Panc1 (cell line): ENCODE measurements around the gene MXD3. TPM values are rescaled to one million over a fixed set of nuclear protein-coding genes. Genes with fewer than 3 reads are reported as not detected.
A peak's percentile ranks its signal among the peaks of the same experiment; 100 is the strongest.

ENCODE experiments used
- ATAC-seq: fragments of 200-7000 bp; cut with Tn5 transposase; 2 replicates; pipeline ENCODE4 v1.9.1; 2020; ENCODE audit warnings: mild to moderate bottlenecking, moderate library complexity
- BruUV-seq: library from RNA; stranded (reverse); fragments of 400-500 nt; replicated peaks from 2 replicates; lab custom pipeline; 2021; lab: Mats Ljungman, UMichigan
- CTCF ChIA-PET: fragments of 300-600 bp; sonication (Branson Sonifier 250); formaldehyde crosslinking; loops from one replicate; lab custom pipeline; 2022; ENCODE audit warnings: antibody characterized with exemption; lab: Charles Lee
- POLR2A ChIA-PET: fragments of 300-600 bp; sonication (Branson Sonifier 250); formaldehyde crosslinking; loops from one replicate; lab custom pipeline; 2022; ENCODE audit warnings: antibody characterized with exemption; lab: Charles Lee
- DNase-seq: peaks from one replicate; pipeline ENCODE4 v3.0.0-alpha.2; 2010; ENCODE audit warnings: low read depth, low spot score
- H3K27ac ChIP-seq: 2 replicates; pipeline ENCODE4 v1.5.1; 2011; ENCODE audit warnings: mild to moderate bottlenecking, low read length, inconsistent platforms
- H3K27me3 ChIP-seq: fragments of 200-500 bp; sonication (Bioruptor generic); 2 replicates; pipeline ENCODE4 v1.6.0; 2014; ENCODE audit warnings: low read length, inconsistent platforms; ENCODE audit not compliant: control insufficient read depth, insufficient read depth
- H3K36me3 ChIP-seq: fragments of 200-500 bp; sonication (Bioruptor generic); 2 replicates; pipeline ENCODE4 v1.5.1; 2014; ENCODE audit warnings: inconsistent platforms, mild to moderate bottlenecking, low read length, moderate library complexity; ENCODE audit not compliant: control insufficient read depth, insufficient read depth
- H3K4me1 ChIP-seq: 2 replicates; pipeline ENCODE4 v1.5.1; 2011; ENCODE audit warnings: inconsistent platforms, mild to moderate bottlenecking, low read length, moderate library complexity; ENCODE audit not compliant: control insufficient read depth, insufficient read depth
- H3K4me3 ChIP-seq, 2 experiments: 2 replicates each; pipeline ENCODE4 v1.5.1; 2011 to 2012; ENCODE audit warnings: low read depth in 2 of 2, low read length in 2 of 2, mild to moderate bottlenecking in 2 of 2, inconsistent platforms in 1 of 2, moderate library complexity in 1 of 2
- H3K9me3 ChIP-seq: fragments of 200-500 bp; sonication (Bioruptor generic); 2 replicates; pipeline ENCODE4 v1.5.1; 2014; ENCODE audit warnings: low read depth, mild to moderate bottlenecking, inconsistent platforms, low read length, moderate library complexity; ENCODE audit not compliant: control insufficient read depth, insufficient read depth
- POLR2AphosphoS5 ChIP-seq: IDR thresholded peaks from 2 replicates; pipeline ENCODE4 v1.6.1; 2012; ENCODE audit warnings: mild to moderate bottlenecking, low read depth, low read length, moderate library complexity
- SIN3A ChIP-seq: IDR thresholded peaks from 2 replicates; pipeline ENCODE4 v1.6.1; 2012; ENCODE audit warnings: low read depth, mild to moderate bottlenecking, low read length, moderate library complexity, borderline replicate concordance; ENCODE audit not compliant: insufficient read depth
- TCF7L2 ChIP-seq: IDR thresholded peaks from 2 replicates; pipeline ENCODE4 v1.6.1; 2011; ENCODE audit warnings: mild to moderate bottlenecking, low read depth, low read length, inconsistent platforms
- in situ Hi-C: cut with HindIII; loops from 2 replicates; pipeline ENCODE4 v1.10.0; 2016; ENCODE audit warnings: low sequenced_read_pairs, low pct_unique_long_range_greater_than_20kb
- intact Hi-C: fragments of 100-400 bp; cut with micrococcal nuclease; formaldehyde crosslinking; loops from one replicate; pipeline ENCODE4 v1.10.0; 2022; ENCODE audit not compliant: unreplicated experiment
- total RNA-seq: library from RNA; stranded (reverse); gene quantifications from one replicate; pipeline ENCODE4 v1.2.1, GENCODE V29; 2021; ENCODE audit not compliant: unreplicated experiment
- TF ChIP-seq, protein P1 (sequence below): fragments of 450-650 bp; IDR thresholded peaks from 2 replicates; pipeline ENCODE4 v1.5.1; 2017; ENCODE audit warnings: mild to moderate bottlenecking
- TF ChIP-seq, protein P2 (sequence below), 2 experiments: IDR thresholded peaks; 2 replicates each; pipeline ENCODE4 v1.6.1; 2011 to 2012; ENCODE audit warnings: low read depth in 2 of 2, control low read depth in 1 of 2, low read length in 1 of 2, mild to moderate bottlenecking in 1 of 2, moderate library complexity in 1 of 2; ENCODE audit not compliant: insufficient read depth in 1 of 2

Gene MXD3
- total RNA-seq, 1 experiment from 2014 or later = 12.0 TPM

GRCh38 chr5:177357459-177358351, 46.0 kb upstream of the MXD3 start, which contains the start of gene RGS14:
Gene RGS14 (plus strand): TSS chr5:177357924. CDS start chr5:177358025, 101 bp downstream.
- DNase-seq (no peak), ATAC-seq (peak; percentile 69)
- intact Hi-C loops (no loop called here), in situ Hi-C loops (no loop called here)
- no TSS peak for BruUV-seq
- H3K4me3 ChIP-seq = peak within 1 kb of the TSS in 1 of 2 experiments; percentile 36; a peak in 2 of 4 replicates
- ChIA-PET CTCF (no interaction called here), POLR2A (no interaction called here)
- no peaks in the 10 kb centered on the region for H3K36me3 ChIP-seq
- TF ChIP-seq SIN3A = no peak
- TF ChIP-seq, protein P1, sequence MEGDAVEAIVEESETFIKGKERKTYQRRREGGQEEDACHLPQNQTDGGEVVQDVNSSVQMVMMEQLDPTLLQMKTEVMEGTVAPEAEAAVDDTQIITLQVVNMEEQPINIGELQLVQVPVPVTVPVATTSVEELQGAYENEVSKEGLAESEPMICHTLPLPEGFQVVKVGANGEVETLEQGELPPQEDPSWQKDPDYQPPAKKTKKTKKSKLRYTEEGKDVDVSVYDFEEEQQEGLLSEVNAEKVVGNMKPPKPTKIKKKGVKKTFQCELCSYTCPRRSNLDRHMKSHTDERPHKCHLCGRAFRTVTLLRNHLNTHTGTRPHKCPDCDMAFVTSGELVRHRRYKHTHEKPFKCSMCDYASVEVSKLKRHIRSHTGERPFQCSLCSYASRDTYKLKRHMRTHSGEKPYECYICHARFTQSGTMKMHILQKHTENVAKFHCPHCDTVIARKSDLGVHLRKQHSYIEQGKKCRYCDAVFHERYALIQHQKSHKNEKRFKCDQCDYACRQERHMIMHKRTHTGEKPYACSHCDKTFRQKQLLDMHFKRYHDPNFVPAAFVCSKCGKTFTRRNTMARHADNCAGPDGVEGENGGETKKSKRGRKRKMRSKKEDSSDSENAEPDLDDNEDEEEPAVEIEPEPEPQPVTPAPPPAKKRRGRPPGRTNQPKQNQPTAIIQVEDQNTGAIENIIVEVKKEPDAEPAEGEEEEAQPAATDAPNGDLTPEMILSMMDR = no peak
- TF ChIP-seq TCF7L2 = no peak
- TF ChIP-seq, protein P2, sequence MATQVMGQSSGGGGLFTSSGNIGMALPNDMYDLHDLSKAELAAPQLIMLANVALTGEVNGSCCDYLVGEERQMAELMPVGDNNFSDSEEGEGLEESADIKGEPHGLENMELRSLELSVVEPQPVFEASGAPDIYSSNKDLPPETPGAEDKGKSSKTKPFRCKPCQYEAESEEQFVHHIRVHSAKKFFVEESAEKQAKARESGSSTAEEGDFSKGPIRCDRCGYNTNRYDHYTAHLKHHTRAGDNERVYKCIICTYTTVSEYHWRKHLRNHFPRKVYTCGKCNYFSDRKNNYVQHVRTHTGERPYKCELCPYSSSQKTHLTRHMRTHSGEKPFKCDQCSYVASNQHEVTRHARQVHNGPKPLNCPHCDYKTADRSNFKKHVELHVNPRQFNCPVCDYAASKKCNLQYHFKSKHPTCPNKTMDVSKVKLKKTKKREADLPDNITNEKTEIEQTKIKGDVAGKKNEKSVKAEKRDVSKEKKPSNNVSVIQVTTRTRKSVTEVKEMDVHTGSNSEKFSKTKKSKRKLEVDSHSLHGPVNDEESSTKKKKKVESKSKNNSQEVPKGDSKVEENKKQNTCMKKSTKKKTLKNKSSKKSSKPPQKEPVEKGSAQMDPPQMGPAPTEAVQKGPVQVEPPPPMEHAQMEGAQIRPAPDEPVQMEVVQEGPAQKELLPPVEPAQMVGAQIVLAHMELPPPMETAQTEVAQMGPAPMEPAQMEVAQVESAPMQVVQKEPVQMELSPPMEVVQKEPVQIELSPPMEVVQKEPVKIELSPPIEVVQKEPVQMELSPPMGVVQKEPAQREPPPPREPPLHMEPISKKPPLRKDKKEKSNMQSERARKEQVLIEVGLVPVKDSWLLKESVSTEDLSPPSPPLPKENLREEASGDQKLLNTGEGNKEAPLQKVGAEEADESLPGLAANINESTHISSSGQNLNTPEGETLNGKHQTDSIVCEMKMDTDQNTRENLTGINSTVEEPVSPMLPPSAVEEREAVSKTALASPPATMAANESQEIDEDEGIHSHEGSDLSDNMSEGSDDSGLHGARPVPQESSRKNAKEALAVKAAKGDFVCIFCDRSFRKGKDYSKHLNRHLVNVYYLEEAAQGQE (IDR thresholded peaks at IDR 0.05; ENCODE audit: insufficient read depth in 1 of 2, low read depth in 2 of 2, low read length in 1 of 2) = no peak
- TF ChIP-seq POLR2AphosphoS5 = no peak
- H3K27me3 ChIP-seq = no peaks in the 10 kb centered on the region
- H3K9me3 ChIP-seq = no peaks in the 10 kb centered on the region
- H3K4me1 ChIP-seq = 0 out of 2 replicates have a peak, but pooled peaks cover 2% of the 10 kb centered on the region
- H3K27ac ChIP-seq = no peak within 1 kb of the TSS

- ATAC-seq (no peak), DNase-seq (no peak)
- no peak overlapping the region for H3K27ac ChIP-seq
- no peaks in the 10 kb centered on the region for H3K36me3 ChIP-seq
- in situ Hi-C loops (no loop called here), intact Hi-C loops (no loop called here)
- no TSS peak for BruUV-seq
- no peak overlapping the region for H3K4me3 ChIP-seq
- H3K27me3 ChIP-seq = no peaks in the 10 kb centered on the region
- POLR2A ChIA-PET = no interaction called here
- TF ChIP-seq, protein P2 (IDR thresholded peaks at IDR 0.05; ENCODE audit: insufficient read depth in 1 of 2, low read depth in 2 of 2, low read length in 1 of 2) = no peak
- TF ChIP-seq, protein P1 = no peak
- TF ChIP-seq TCF7L2 = no peak
- no peak for TF ChIP-seq POLR2AphosphoS5
- no peak for TF ChIP-seq SIN3A
- H3K4me1 ChIP-seq = 0 out of 2 replicates have a peak, but pooled peaks cover 2% of the 10 kb centered on the region
- CTCF ChIA-PET = no interaction called here
- no peaks in the 10 kb centered on the region for H3K9me3 ChIP-seq
Measured at GRCh38 chr5:177357146-177357458, 45.4 kb upstream of the MXD3 start.
